H9 (cell line): ENCODE results near the gene TSKU. TPM values are rescaled to one million over a fixed set of nuclear protein-coding genes. Genes with fewer than 3 reads are reported as not detected.

Source experiments
- DNase-seq: peaks from one replicate; pipeline ENCODE4 v3.0.0-alpha.2; 2017
- H2AFZ ChIP-seq: one replicate; pipeline ENCODE4 v1.6.1; 2013; ENCODE audit warnings: mild to moderate bottlenecking, low read length, control low read depth, moderate library complexity
- H2AK5ac ChIP-seq: 2 replicates; pipeline ENCODE4 v1.6.1; 2013; ENCODE audit warnings: low read length, control low read depth, mixed read lengths; ENCODE audit not compliant: insufficient read length
- H2BK120ac ChIP-seq: one replicate; pipeline ENCODE4 v1.6.1; 2013; ENCODE audit warnings: low read depth, mild to moderate bottlenecking, low read length, control low read depth, inconsistent platforms; ENCODE audit not compliant: poor library complexity, severe bottlenecking
- H2BK12ac ChIP-seq: 2 replicates; pipeline ENCODE4 v1.6.1; 2013; ENCODE audit warnings: low read length, control low read depth, mixed read lengths, low read depth; ENCODE audit not compliant: insufficient read length
- H2BK15ac ChIP-seq: 2 replicates; pipeline ENCODE4 v1.6.1; 2013; ENCODE audit warnings: low read depth, low read length, control low read depth
- H2BK20ac ChIP-seq: one replicate; pipeline ENCODE4 v1.6.1; 2013; ENCODE audit warnings: low read depth, mild to moderate bottlenecking, low read length, control low read depth, inconsistent platforms; ENCODE audit not compliant: poor library complexity, severe bottlenecking
- H2BK5ac ChIP-seq: 2 replicates; pipeline ENCODE4 v1.6.1; 2013; ENCODE audit warnings: low read length, control low read depth, mixed read lengths; ENCODE audit not compliant: insufficient read length
- H3K14ac ChIP-seq: 2 replicates; pipeline ENCODE4 v1.6.1; 2013; ENCODE audit warnings: low read length, control low read depth; ENCODE audit not compliant: insufficient read depth
- H3K18ac ChIP-seq: 2 replicates; pipeline ENCODE4 v1.6.1; 2013; ENCODE audit warnings: low read depth, mild to moderate bottlenecking, mixed read lengths, low read length, control low read depth; ENCODE audit not compliant: insufficient read length
- H3K23ac ChIP-seq: 2 replicates; pipeline ENCODE4 v1.6.1; 2013; ENCODE audit warnings: low read length, control low read depth, mixed read lengths, low read depth; ENCODE audit not compliant: insufficient read length
- H3K23me2 ChIP-seq: 2 replicates; pipeline ENCODE4 v1.6.1; 2013; ENCODE audit warnings: low read depth, mild to moderate bottlenecking, mixed read lengths, low read length, control low read depth; ENCODE audit not compliant: insufficient read length, poor library complexity, severe bottlenecking
- H3K27ac ChIP-seq: 2 replicates; pipeline ENCODE4 v1.5.1; 2013; ENCODE audit warnings: low read length, control low read depth, mixed read lengths, low read depth; ENCODE audit not compliant: insufficient read length
- H3K27me3 ChIP-seq: 2 replicates; pipeline ENCODE4 v1.6.1; 2013; ENCODE audit warnings: low read length, control low read depth, inconsistent platforms; ENCODE audit not compliant: insufficient read depth
- H3K4ac ChIP-seq: 2 replicates; pipeline ENCODE4 v1.6.1; 2013; ENCODE audit warnings: low read depth, mild to moderate bottlenecking, control low read depth, inconsistent platforms, low read length, moderate library complexity
- H3K4me1 ChIP-seq: 2 replicates; pipeline ENCODE4 v1.6.1; 2013; ENCODE audit warnings: low read length, control low read depth, inconsistent platforms; ENCODE audit not compliant: insufficient read depth
- H3K4me2 ChIP-seq: 2 replicates; pipeline ENCODE4 v1.6.1; 2013; ENCODE audit warnings: low read length, control low read depth, mixed read lengths; ENCODE audit not compliant: insufficient read length, insufficient read depth
- H3K56ac ChIP-seq: 2 replicates; pipeline ENCODE4 v1.6.1; 2013; ENCODE audit warnings: low read depth, mild to moderate bottlenecking, mixed read lengths, low read length, control low read depth; ENCODE audit not compliant: insufficient read length
- H3K79me1 ChIP-seq: 2 replicates; pipeline ENCODE4 v1.6.1; 2013; ENCODE audit warnings: low read depth, mild to moderate bottlenecking, moderate library complexity, low read length, control low read depth, inconsistent platforms; ENCODE audit not compliant: insufficient read depth, poor library complexity, severe bottlenecking
- H3K79me2 ChIP-seq: 2 replicates; pipeline ENCODE4 v1.6.1; 2013; ENCODE audit warnings: low read length, control low read depth, inconsistent platforms; ENCODE audit not compliant: insufficient read depth
- H3K9ac ChIP-seq: 2 replicates; pipeline ENCODE4 v1.6.1; 2013; ENCODE audit warnings: low read length, control low read depth, mixed read lengths; ENCODE audit not compliant: insufficient read length; ENCODE audit errors: extremely low read depth
- H3K9me3 ChIP-seq: one replicate; pipeline ENCODE4 v1.6.1; 2013; ENCODE audit warnings: low read depth, low read length, inconsistent platforms; ENCODE audit not compliant: control insufficient read depth
- H3T11ph ChIP-seq: one replicate; pipeline ENCODE4 v1.6.1; 2013; ENCODE audit warnings: mild to moderate bottlenecking, low read length, control low read depth, inconsistent platforms
- H4K20me1 ChIP-seq: one replicate; pipeline ENCODE4 v1.6.1; 2013; ENCODE audit not compliant: control insufficient read depth, insufficient read length, insufficient read depth
- H4K5ac ChIP-seq: 2 replicates; pipeline ENCODE4 v1.6.1; 2013; ENCODE audit warnings: low read depth, mild to moderate bottlenecking, mixed read lengths, low read length, control low read depth; ENCODE audit not compliant: insufficient read length
- H4K8ac ChIP-seq: replicated peaks from 2 replicates; pipeline ENCODE4 v1.6.1; 2013; ENCODE audit warnings: low read length, control low read depth, mixed read lengths, low read depth; ENCODE audit not compliant: insufficient read length
- H4K91ac ChIP-seq: 2 replicates; pipeline ENCODE4 v1.6.1; 2013; ENCODE audit warnings: low read depth, mild to moderate bottlenecking, moderate library complexity, mixed read lengths, low read length, control low read depth; ENCODE audit not compliant: insufficient read length
- H3K27ac Mint-ChIP-seq, 3 experiments: 2 replicates in 2 of 3; 3 replicates in 1 of 3; pipeline ENCODE4 v1.8.0; 2020 to 2021; ENCODE audit warnings: mixed read lengths in 3 of 3, mild to moderate bottlenecking in 1 of 3, moderate library complexity in 1 of 3
- H3K27me3 Mint-ChIP-seq: 2 replicates; pipeline ENCODE4 v1.8.0; 2021; ENCODE audit warnings: low read depth, mild to moderate bottlenecking, moderate library complexity, mixed read lengths
- H3K36me3 Mint-ChIP-seq, 3 experiments: 2 replicates in 2 of 3; 3 replicates in 1 of 3; pipeline ENCODE4 v1.8.0; 2020 to 2021; ENCODE audit warnings: low read depth in 3 of 3, mixed read lengths in 3 of 3; ENCODE audit not compliant: insufficient read depth in 1 of 3
- H3K4me1 Mint-ChIP-seq, 2 experiments: 2 replicates each; pipeline ENCODE4 v1.8.0; 2020; ENCODE audit warnings: mixed read lengths in 2 of 2
- H3K4me3 Mint-ChIP-seq, 2 experiments: 2 replicates in 1 of 2; 3 replicates in 1 of 2; pipeline ENCODE4 v1.8.0; 2020 to 2021; ENCODE audit warnings: mild to moderate bottlenecking in 2 of 2, mixed read lengths in 2 of 2, moderate library complexity in 1 of 2
- H3K9me3 Mint-ChIP-seq, 2 experiments: 2 replicates in 1 of 2; 3 replicates in 1 of 2; pipeline ENCODE4 v1.8.0; 2020; ENCODE audit warnings: mild to moderate bottlenecking in 2 of 2, mixed read lengths in 2 of 2, moderate library complexity in 1 of 2
- WGBS: extraction: QIAGEN DNeasy Blood & Tissue Kit; methylation state at CpG from one replicate; pipeline ENCODE4 v1.1.7; 2013; ENCODE audit warnings: missing lambda C conversion rate, low lambda C conversion rate, mixed read lengths; ENCODE audit not compliant: insufficient read length; ENCODE audit errors: extremely low coverage; 5-methylcytosine and 5-hydroxymethylcytosine counted together
- total RNA-seq: library from RNA; stranded (reverse); gene quantifications from 2 replicates; pipeline ENCODE4 v1.2.1, GENCODE V29; 2021
- TF ChIP-seq, protein P1 (sequence below): fragments of 200-600 bp; sonication (generic); conservative IDR thresholded peaks from 3 replicates; pipeline ENCODE4 v1.8.0; 2021; ENCODE audit warnings: antibody characterized with exemption, mild to moderate bottlenecking

Gene TSKU
- total RNA-seq, 1 experiment from 2014 or later: 25.4 TPM

DNA sequence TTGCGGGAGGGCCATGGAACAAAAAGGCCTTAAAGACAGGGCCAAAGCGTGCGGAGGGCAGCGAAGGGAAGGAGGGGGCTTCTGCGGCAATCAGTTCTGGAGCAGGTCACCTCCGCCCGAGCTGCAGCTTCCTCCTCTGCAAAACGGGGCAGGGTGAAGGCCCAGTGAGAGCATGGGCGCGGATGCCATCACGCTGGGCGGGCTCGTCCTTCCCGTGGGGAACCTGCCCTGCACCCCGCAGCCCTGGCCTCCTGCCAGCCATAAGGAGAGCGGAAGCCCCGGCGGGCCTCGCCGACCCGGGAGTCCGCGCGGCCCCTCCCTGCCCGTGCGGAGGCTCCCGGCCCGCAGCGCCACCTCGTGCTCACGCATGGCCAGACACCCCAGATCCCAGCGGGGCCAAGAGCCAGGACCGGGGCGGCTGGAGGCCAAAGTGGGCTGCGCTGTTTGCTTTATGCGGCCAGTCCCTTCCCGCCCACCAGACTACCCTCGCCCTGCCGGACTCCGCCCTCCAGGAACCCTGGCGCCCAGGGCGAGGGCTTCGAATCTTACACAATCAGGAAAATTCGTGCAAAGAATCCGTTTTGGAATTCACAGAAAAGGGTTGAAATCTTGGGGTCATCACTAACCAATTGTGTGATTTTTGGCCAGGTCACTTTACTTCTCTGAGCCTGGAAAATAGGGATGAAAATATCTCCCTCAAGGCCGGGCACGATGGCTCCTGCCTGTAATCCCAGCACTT is 16.1 kb downstream of the TSKU start:
- H2BK120ac ChIP-seq: no peak overlapping the region
- H3K18ac ChIP-seq: no peak overlapping the region
- no peak overlapping the region for H3K23ac ChIP-seq
- no peak overlapping the region for H3K27ac Mint-ChIP-seq
- H4K5ac ChIP-seq: no peak overlapping the region
- no peak overlapping the region for H3K9ac ChIP-seq
- no CpG with 5 or more reads among the region's 47 CpGs for WGBS
- no peak overlapping the region for H4K8ac ChIP-seq
- H3K4me3 Mint-ChIP-seq: peak overlapping the region; percentile 38 to 40; a peak in 3 of 5 replicates
- H3K4me2 ChIP-seq: peak overlapping the region; percentile 28
- H2AFZ ChIP-seq: no peak overlapping the region
- H3K79me2 ChIP-seq: no peaks in the 10 kb centered on the region; the same call in 1 of the 2 replicates
- no peaks in the 10 kb centered on the region for H3K23me2 ChIP-seq
- H3K27ac ChIP-seq: no peak overlapping the region
- H2BK12ac ChIP-seq: no peak overlapping the region
- H2BK5ac ChIP-seq: no peak overlapping the region
- peaks cover 37 to 55% of the 10 kb centered on the region in 2 experiments for H3K4me1 Mint-ChIP-seq
- no peaks in the 10 kb centered on the region for H3K27me3 ChIP-seq
- H3K9me3 ChIP-seq: no peaks in the 10 kb centered on the region
- no peak overlapping the region for H2BK15ac ChIP-seq
- peaks cover 9 to 19% (median 12%) of the 10 kb centered on the region in 3 experiments for H3K36me3 Mint-ChIP-seq
- H3K4me1 ChIP-seq: no peaks in the 10 kb centered on the region; the same call in 1 of the 2 replicates
- H3K79me1 ChIP-seq: no peaks in the 10 kb centered on the region
- DNase-seq: peak; percentile 90
- no peaks in the 10 kb centered on the region for H3K9me3 Mint-ChIP-seq
- H2BK20ac ChIP-seq: no peak overlapping the region
- TF ChIP-seq, protein P1, sequence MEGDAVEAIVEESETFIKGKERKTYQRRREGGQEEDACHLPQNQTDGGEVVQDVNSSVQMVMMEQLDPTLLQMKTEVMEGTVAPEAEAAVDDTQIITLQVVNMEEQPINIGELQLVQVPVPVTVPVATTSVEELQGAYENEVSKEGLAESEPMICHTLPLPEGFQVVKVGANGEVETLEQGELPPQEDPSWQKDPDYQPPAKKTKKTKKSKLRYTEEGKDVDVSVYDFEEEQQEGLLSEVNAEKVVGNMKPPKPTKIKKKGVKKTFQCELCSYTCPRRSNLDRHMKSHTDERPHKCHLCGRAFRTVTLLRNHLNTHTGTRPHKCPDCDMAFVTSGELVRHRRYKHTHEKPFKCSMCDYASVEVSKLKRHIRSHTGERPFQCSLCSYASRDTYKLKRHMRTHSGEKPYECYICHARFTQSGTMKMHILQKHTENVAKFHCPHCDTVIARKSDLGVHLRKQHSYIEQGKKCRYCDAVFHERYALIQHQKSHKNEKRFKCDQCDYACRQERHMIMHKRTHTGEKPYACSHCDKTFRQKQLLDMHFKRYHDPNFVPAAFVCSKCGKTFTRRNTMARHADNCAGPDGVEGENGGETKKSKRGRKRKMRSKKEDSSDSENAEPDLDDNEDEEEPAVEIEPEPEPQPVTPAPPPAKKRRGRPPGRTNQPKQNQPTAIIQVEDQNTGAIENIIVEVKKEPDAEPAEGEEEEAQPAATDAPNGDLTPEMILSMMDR: peak; percentile 94
- no peak overlapping the region for H3T11ph ChIP-seq
- no peak overlapping the region for H3K4ac ChIP-seq
- H3K27me3 Mint-ChIP-seq: peaks cover 5% of the 10 kb centered on the region
- H4K20me1 ChIP-seq: no peaks in the 10 kb centered on the region
- H4K91ac ChIP-seq: no peak overlapping the region
- H3K56ac ChIP-seq: no peak overlapping the region
- H2AK5ac ChIP-seq: no peak overlapping the region
- no peak overlapping the region for H3K14ac ChIP-seq
